ENCODE results near the gene SYT9.
"Not testable (repeated sequence)": the region's sequence is repeated elsewhere in the genome, so short reads cannot be mapped to it uniquely, and the experiment has no call there.

SYT9 gene

GRCh38 chr11:7332962-7333361 lies 81.3 kb downstream of the SYT9 start:
- ChIA-PET POLR2A (no interaction called here), CTCF (interaction anchor here (0.7 kb wide), 1 partner anchor 20 kb away, joined by 3 read pairs; no protein-coding TSS in a partner anchor)
- Histone ChIP-seq H3K36me3 (ENCODE audit: control insufficient read depth in 4 of 4, insufficient read depth in 4 of 4, low read length in 3 of 4) (no peaks in the 10 kb centered on the region), H3K27ac (ENCODE audit: insufficient read depth in 1 of 2, low read depth in 1 of 2, low read length in 2 of 2, poor library complexity in 1 of 2, severe bottlenecking in 2 of 2) (no peak overlapping the region), H3K9me3 (ENCODE audit: control extremely low read depth in 1 of 5, control insufficient read depth in 4 of 5, insufficient read depth in 2 of 5, low read depth in 1 of 5, low read length in 4 of 5) (peaks cover 0 to 4% (median 0%) of the 10 kb centered on the region in 5 experiments), H3K4me3 (ENCODE audit: control insufficient read depth in 1 of 7, extremely low read depth in 1 of 7, insufficient read depth in 4 of 7, low read depth in 2 of 7, low read length in 6 of 7) (no peak overlapping the region), H3K27me3 (replicated peaks in 2 of 5; ENCODE audit: control insufficient read depth in 4 of 5, insufficient read depth in 5 of 5, low read length in 4 of 5) (peaks cover 0 to 7% (median 0%) of the 10 kb centered on the region in 5 experiments), H3K4me1 (ENCODE audit: control extremely low read depth in 1 of 4, control insufficient read depth in 4 of 4, insufficient read depth in 4 of 4, low read length in 3 of 4) (no peaks in the 10 kb centered on the region)
- no peak for DNase-seq
- WGBS (ENCODE audit: insufficient coverage): 84% methylated on average over 2 of the region's 2 CpGs

GRCh38 chr11:7335442-7335841 lies 83.7 kb downstream of the SYT9 start:
- H3K4me1 ChIP-seq (ENCODE audit: control extremely low read depth in 1 of 4, control insufficient read depth in 4 of 4, insufficient read depth in 4 of 4, low read length in 3 of 4); H3K4me3 ChIP-seq (ENCODE audit: control insufficient read depth in 1 of 7, extremely low read depth in 1 of 7, insufficient read depth in 4 of 7, low read depth in 2 of 7, low read length in 6 of 7); POLR2A ChIA-PET; DNase-seq; H3K9me3 ChIP-seq (ENCODE audit: control extremely low read depth in 1 of 5, control insufficient read depth in 4 of 5, insufficient read depth in 2 of 5, low read depth in 1 of 5, low read length in 4 of 5); H3K27ac ChIP-seq (ENCODE audit: insufficient read depth in 1 of 2, low read depth in 1 of 2, low read length in 2 of 2, poor library complexity in 1 of 2, severe bottlenecking in 2 of 2); CTCF ChIA-PET; H3K36me3 ChIP-seq (ENCODE audit: control insufficient read depth in 4 of 4, insufficient read depth in 4 of 4, low read length in 3 of 4): not testable (repeated sequence)
- WGBS (ENCODE audit: insufficient coverage): no CpG with 5 or more reads among the region's 2 CpGs
- H3K27me3 ChIP-seq (replicated peaks in 2 of 5; ENCODE audit: control insufficient read depth in 4 of 5, insufficient read depth in 5 of 5, low read length in 4 of 5): peaks cover 0 to 11% (median 0%) of the 10 kb centered on the region in 5 experiments

- peaks cover 0 to 4% (median 0%) of the 10 kb centered on the region in 5 experiments for H3K9me3 ChIP-seq (ENCODE audit: control extremely low read depth in 1 of 5, control insufficient read depth in 4 of 5, insufficient read depth in 2 of 5, low read depth in 1 of 5, low read length in 4 of 5)
- WGBS (ENCODE audit: insufficient coverage): no CpG with 5 or more reads among the region's 2 CpGs
- DNase-seq: no peak
Observed at GRCh38 chr11:7341551-7341950, 89.8 kb downstream of the SYT9 start.

GRCh38 chr11:7347611-7348431 lies 96.1 kb downstream of the SYT9 start:
- 46% methylated on average over 4 of the region's 6 CpGs for WGBS (ENCODE audit: insufficient coverage)
- ChIA-PET CTCF (no interaction called here), POLR2A (no interaction called here)
- Histone ChIP-seq H3K27me3 (replicated peaks in 2 of 5; ENCODE audit: control insufficient read depth in 4 of 5, insufficient read depth in 5 of 5, low read length in 4 of 5) (peaks cover 0 to 5% (median 3%) of the 10 kb centered on the region in 5 experiments), H3K36me3 (ENCODE audit: control insufficient read depth in 4 of 4, insufficient read depth in 4 of 4, low read length in 3 of 4) (no peaks in the 10 kb centered on the region), H3K4me3 (ENCODE audit: control insufficient read depth in 1 of 7, extremely low read depth in 1 of 7, insufficient read depth in 4 of 7, low read depth in 2 of 7, low read length in 6 of 7) (peak overlapping the region in 1 of 7 experiments; percentile 33), H3K27ac (ENCODE audit: insufficient read depth in 1 of 2, low read depth in 1 of 2, low read length in 2 of 2, poor library complexity in 1 of 2, severe bottlenecking in 2 of 2) (no peak overlapping the region), H3K9me3 (ENCODE audit: control extremely low read depth in 1 of 5, control insufficient read depth in 4 of 5, insufficient read depth in 2 of 5, low read depth in 1 of 5, low read length in 4 of 5) (no peaks in the 10 kb centered on the region), H3K4me1 (ENCODE audit: control extremely low read depth in 1 of 4, control insufficient read depth in 4 of 4, insufficient read depth in 4 of 4, low read length in 3 of 4) (peaks cover 0 to 11% (median 8%) of the 10 kb centered on the region in 4 experiments)
- peak in 2 of 3 donors; percentile 33 to 35 for DNase-seq

More at GRCh38 chr11:7341551-7341950, 89.8 kb downstream of the SYT9 start:
- no peak overlapping the region for H3K4me3 ChIP-seq (ENCODE audit: control insufficient read depth in 1 of 7, extremely low read depth in 1 of 7, insufficient read depth in 4 of 7, low read depth in 2 of 7, low read length in 6 of 7)
- no peaks in the 10 kb centered on the region for H3K4me1 ChIP-seq (ENCODE audit: control extremely low read depth in 1 of 4, control insufficient read depth in 4 of 4, insufficient read depth in 4 of 4, low read length in 3 of 4)
- no peak overlapping the region for H3K27ac ChIP-seq (ENCODE audit: insufficient read depth in 1 of 2, low read depth in 1 of 2, low read length in 2 of 2, poor library complexity in 1 of 2, severe bottlenecking in 2 of 2)
- no peaks in the 10 kb centered on the region for H3K36me3 ChIP-seq (ENCODE audit: control insufficient read depth in 4 of 4, insufficient read depth in 4 of 4, low read length in 3 of 4)
- ChIA-PET POLR2A (no interaction called here), CTCF (no interaction called here)
- peaks cover 0 to 4% (median 3%) of the 10 kb centered on the region in 5 experiments for H3K27me3 ChIP-seq (replicated peaks in 2 of 5; ENCODE audit: control insufficient read depth in 4 of 5, insufficient read depth in 5 of 5, low read length in 4 of 5)

GRCh38 chr11:7348432-7349304 lies 97.0 kb downstream of the SYT9 start:
- Histone ChIP-seq H3K36me3 (ENCODE audit: control insufficient read depth in 4 of 4, insufficient read depth in 4 of 4, low read length in 3 of 4) (no peaks in the 10 kb centered on the region), H3K4me3 (ENCODE audit: control insufficient read depth in 1 of 7, extremely low read depth in 1 of 7, insufficient read depth in 4 of 7, low read depth in 2 of 7, low read length in 6 of 7) (no peak overlapping the region), H3K27ac (ENCODE audit: insufficient read depth in 1 of 2, low read depth in 1 of 2, low read length in 2 of 2, poor library complexity in 1 of 2, severe bottlenecking in 2 of 2) (no peak overlapping the region), H3K4me1 (ENCODE audit: control extremely low read depth in 1 of 4, control insufficient read depth in 4 of 4, insufficient read depth in 4 of 4, low read length in 3 of 4) (peaks cover 0 to 11% (median 8%) of the 10 kb centered on the region in 4 experiments), H3K9me3 (ENCODE audit: control extremely low read depth in 1 of 5, control insufficient read depth in 4 of 5, insufficient read depth in 2 of 5, low read depth in 1 of 5, low read length in 4 of 5) (no peaks in the 10 kb centered on the region), H3K27me3 (replicated peaks in 2 of 5; ENCODE audit: control insufficient read depth in 4 of 5, insufficient read depth in 5 of 5, low read length in 4 of 5) (peaks cover 0 to 5% (median 3%) of the 10 kb centered on the region in 5 experiments)
- DNase-seq: peak in 1 of 3 donors; percentile 2
- 70% methylated on average over 4 of the region's 8 CpGs for WGBS (ENCODE audit: insufficient coverage)
- POLR2A ChIA-PET: no interaction called here
- CTCF ChIA-PET: no interaction called here

GRCh38 chr11:7351228-7351627 lies 99.5 kb downstream of the SYT9 start:
- POLR2A ChIA-PET: no interaction called here
- 85% methylated on average over 4 of the region's 5 CpGs for WGBS (ENCODE audit: insufficient coverage)

More at GRCh38 chr11:7351228-7351627, 99.5 kb downstream of the SYT9 start:
- Histone ChIP-seq H3K36me3 (ENCODE audit: control insufficient read depth in 4 of 4, insufficient read depth in 4 of 4, low read length in 3 of 4) (no peaks in the 10 kb centered on the region), H3K4me3 (ENCODE audit: control insufficient read depth in 1 of 7, extremely low read depth in 1 of 7, insufficient read depth in 4 of 7, low read depth in 2 of 7, low read length in 6 of 7) (no peak overlapping the region), H3K27ac (ENCODE audit: insufficient read depth in 1 of 2, low read depth in 1 of 2, low read length in 2 of 2, poor library complexity in 1 of 2, severe bottlenecking in 2 of 2) (no peak overlapping the region), H3K4me1 (ENCODE audit: control extremely low read depth in 1 of 4, control insufficient read depth in 4 of 4, insufficient read depth in 4 of 4, low read length in 3 of 4) (peaks cover 0 to 16% (median 8%) of the 10 kb centered on the region in 4 experiments), H3K27me3 (replicated peaks in 2 of 5; ENCODE audit: control insufficient read depth in 4 of 5, insufficient read depth in 5 of 5, low read length in 4 of 5) (peaks cover 0 to 5% (median under 1%) of the 10 kb centered on the region in 5 experiments), H3K9me3 (ENCODE audit: control extremely low read depth in 1 of 5, control insufficient read depth in 4 of 5, insufficient read depth in 2 of 5, low read depth in 1 of 5, low read length in 4 of 5) (no peaks in the 10 kb centered on the region)
- CTCF ChIA-PET: interaction anchor here (1.1 to 3.7 kb wide), 3 partner anchors 10 to 91 kb away, joined by 3 to 16 read pairs (median 5); no protein-coding TSS in a partner anchor
- DNase-seq: no peak
